Measurements from ENCODE around the gene CRTAC1.

GRCh38 chr10:97991871-97992270 is 38.5 kb downstream of the CRTAC1 start:
- TF ChIP-seq CTCF (conservative IDR thresholded peaks at IDR 0.05 in 1 of 2, IDR thresholded peaks at IDR 0.05 in 1 of 2; ENCODE audit: extremely low read depth in 1 of 2, insufficient read depth in 1 of 2, low read depth in 1 of 2, low read length in 2 of 2) (no peak), EZH2 (IDR thresholded peaks at IDR 0.05; ENCODE audit: borderline replicate concordance, low read length) (no peak)
